ENCODE results near the gene HIC1.

Gene HIC1

DNA sequence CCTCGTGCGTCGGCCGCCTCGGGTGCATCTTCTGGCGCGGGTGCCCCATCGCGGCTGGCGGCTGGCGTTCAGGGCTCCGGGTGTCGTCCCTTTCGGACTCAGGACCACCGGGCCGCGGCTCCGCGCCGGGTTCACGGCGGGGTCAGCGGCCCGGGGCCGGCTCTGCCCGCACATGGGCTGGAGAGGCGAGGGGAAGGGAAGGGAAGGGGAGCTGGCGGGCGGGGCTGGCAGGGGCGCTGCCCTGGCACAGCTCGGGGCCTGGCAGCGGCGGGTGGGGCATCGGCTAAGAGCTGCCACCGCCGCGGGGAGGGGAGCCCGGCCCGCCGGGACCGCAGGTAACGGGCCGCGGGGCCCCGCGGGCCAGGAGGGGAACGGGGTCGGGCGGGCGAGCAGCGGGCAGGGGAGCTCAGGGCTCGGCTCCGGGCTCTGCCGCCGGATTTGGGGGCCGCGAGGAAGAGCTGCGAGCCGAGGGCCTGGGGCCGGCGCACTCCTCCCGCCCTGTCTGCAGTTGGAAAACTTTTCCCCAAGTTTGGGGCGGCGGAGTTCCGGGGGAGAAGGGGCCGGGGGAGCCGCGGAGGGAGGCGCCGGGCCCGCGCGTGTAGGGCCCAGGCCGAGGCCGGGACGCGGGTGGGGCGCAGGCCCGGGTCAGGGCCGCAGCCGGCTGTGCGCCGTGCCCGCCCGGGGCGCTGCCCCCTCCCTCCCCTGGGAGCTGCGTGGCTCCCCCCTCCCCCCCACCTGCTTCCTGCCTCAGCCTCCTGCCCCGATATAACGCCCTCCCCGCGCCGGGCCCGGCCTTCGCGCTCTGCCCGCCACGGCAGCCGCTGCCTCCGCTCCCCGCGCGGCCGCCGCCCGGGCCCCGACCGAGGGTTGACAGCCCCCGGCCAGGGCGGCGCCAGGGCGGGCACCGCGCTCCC, 646 bp downstream of the HIC1 start:
- TF ChIP-seq, protein P1, sequence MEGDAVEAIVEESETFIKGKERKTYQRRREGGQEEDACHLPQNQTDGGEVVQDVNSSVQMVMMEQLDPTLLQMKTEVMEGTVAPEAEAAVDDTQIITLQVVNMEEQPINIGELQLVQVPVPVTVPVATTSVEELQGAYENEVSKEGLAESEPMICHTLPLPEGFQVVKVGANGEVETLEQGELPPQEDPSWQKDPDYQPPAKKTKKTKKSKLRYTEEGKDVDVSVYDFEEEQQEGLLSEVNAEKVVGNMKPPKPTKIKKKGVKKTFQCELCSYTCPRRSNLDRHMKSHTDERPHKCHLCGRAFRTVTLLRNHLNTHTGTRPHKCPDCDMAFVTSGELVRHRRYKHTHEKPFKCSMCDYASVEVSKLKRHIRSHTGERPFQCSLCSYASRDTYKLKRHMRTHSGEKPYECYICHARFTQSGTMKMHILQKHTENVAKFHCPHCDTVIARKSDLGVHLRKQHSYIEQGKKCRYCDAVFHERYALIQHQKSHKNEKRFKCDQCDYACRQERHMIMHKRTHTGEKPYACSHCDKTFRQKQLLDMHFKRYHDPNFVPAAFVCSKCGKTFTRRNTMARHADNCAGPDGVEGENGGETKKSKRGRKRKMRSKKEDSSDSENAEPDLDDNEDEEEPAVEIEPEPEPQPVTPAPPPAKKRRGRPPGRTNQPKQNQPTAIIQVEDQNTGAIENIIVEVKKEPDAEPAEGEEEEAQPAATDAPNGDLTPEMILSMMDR (IDR thresholded peaks at IDR 0.05) = no peak
- H3K4me1 ChIP-seq = peaks cover 0 to 46% (median 36%) of the 10 kb centered on the region in 4 donors
- peak overlapping the region; percentile 65 to 69 for H3K27ac ChIP-seq
- no peak for DNase-seq
- H3K4me3 ChIP-seq = peak overlapping the region; percentile 51 to 60
- H3K27me3 ChIP-seq = peaks cover 0 to 45% of the 10 kb centered on the region in 2 donors
- H3K36me3 ChIP-seq = peaks cover 0 to 31% (median 10%) of the 10 kb centered on the region in 3 donors
- intact Hi-C loops (cut with DNase I; ENCODE audit: low total_unique reads) = loop anchor here (2.0 kb wide), 1 partner anchor 189 kb away; no protein-coding TSS in a partner anchor
- H3K9me3 ChIP-seq = no peaks in the 10 kb centered on the region

DNA sequence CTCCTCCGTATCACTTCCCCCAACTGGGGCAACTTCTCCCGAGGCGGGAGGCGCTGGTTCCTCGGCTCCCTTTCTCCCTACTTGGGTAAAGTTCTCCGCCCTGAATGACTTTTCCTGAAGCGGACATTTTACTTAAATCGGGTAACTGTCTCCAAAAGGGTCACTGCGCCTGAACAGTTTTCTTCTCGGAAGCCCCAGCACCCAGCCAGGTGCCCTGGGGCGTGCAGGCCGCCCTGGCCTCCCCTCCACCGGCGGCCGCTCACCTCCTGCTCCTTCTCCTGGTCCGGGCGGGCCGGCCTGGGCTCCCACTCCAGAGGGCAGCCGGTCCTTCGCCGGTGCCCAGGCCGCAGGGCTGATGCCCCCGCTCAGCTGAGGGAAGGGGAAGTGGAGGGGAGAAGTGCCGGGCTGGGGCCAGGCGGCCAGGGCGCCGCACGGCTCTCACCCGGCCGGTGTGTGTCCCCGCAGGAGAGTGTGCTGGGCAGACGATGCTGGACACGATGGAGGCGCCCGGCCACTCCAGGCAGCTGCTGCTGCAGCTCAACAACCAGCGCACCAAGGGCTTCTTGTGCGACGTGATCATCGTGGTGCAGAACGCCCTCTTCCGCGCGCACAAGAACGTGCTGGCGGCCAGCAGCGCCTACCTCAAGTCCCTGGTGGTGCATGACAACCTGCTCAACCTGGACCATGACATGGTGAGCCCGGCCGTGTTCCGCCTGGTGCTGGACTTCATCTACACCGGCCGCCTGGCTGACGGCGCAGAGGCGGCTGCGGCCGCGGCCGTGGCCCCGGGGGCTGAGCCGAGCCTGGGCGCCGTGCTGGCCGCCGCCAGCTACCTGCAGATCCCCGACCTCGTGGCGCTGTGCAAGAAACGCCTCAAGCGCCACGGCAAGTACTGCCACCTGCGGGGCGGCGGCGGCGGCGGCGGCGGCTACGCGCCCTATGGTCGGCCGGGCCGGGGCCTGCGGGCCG, 1.6 kb downstream of the HIC1 start:
- Histone ChIP-seq H3K9me3 (no peaks in the 10 kb centered on the region), H3K27ac (peak overlapping the region; percentile 55 to 69), H3K36me3 (peaks cover 0 to 40% (median 15%) of the 10 kb centered on the region in 3 donors), H3K27me3 (peaks cover 0 to 36% of the 10 kb centered on the region in 2 donors), H3K4me3 (peak overlapping the region; percentile 51 to 60), H3K4me1 (peaks cover 0 to 37% (median 27%) of the 10 kb centered on the region in 4 donors)
- no peak for DNase-seq
- intact Hi-C loops (cut with DNase I; ENCODE audit: low total_unique reads) = no loop called here
- TF ChIP-seq, protein P1 (IDR thresholded peaks at IDR 0.05) = no peak

DNA sequence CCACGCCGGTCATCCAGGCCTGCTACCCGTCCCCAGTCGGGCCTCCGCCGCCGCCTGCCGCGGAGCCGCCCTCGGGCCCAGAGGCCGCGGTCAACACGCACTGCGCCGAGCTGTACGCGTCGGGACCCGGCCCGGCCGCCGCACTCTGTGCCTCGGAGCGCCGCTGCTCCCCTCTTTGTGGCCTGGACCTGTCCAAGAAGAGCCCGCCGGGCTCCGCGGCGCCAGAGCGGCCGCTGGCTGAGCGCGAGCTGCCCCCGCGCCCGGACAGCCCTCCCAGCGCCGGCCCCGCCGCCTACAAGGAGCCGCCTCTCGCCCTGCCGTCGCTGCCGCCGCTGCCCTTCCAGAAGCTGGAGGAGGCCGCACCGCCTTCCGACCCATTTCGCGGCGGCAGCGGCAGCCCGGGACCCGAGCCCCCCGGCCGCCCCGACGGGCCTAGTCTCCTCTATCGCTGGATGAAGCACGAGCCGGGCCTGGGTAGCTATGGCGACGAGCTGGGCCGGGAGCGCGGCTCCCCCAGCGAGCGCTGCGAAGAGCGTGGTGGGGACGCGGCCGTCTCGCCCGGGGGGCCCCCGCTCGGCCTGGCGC, 2.4 kb downstream of the HIC1 start:
- intact Hi-C loops (cut with DNase I; ENCODE audit: low total_unique reads) = no loop called here

DNA sequence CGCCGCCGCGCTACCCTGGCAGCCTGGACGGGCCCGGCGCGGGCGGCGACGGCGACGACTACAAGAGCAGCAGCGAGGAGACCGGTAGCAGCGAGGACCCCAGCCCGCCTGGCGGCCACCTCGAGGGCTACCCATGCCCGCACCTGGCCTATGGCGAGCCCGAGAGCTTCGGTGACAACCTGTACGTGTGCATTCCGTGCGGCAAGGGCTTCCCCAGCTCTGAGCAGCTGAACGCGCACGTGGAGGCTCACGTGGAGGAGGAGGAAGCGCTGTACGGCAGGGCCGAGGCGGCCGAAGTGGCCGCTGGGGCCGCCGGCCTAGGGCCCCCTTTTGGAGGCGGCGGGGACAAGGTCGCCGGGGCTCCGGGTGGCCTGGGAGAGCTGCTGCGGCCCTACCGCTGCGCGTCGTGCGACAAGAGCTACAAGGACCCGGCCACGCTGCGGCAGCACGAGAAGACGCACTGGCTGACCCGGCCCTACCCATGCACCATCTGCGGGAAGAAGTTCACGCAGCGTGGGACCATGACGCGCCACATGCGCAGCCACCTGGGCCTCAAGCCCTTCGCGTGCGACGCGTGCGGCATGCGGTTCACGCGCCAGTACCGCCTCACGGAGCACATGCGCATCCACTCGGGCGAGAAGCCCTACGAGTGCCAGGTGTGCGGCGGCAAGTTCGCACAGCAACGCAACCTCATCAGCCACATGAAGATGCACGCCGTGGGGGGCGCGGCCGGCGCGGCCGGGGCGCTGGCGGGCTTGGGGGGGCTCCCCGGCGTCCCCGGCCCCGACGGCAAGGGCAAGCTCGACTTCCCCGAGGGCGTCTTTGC, 3.1 kb downstream of the HIC1 start:
- DNase-seq = no peak
- H3K36me3 ChIP-seq = peaks cover 3 to 55% (median 21%) of the 10 kb centered on the region in 3 donors
- peak overlapping the region; percentile 32 to 58 for H3K27ac ChIP-seq
- peaks cover 0 to 28% of the 10 kb centered on the region in 2 donors for H3K27me3 ChIP-seq
- TF ChIP-seq, protein P1 (IDR thresholded peaks at IDR 0.05) = no peak
- intact Hi-C loops (cut with DNase I; ENCODE audit: low total_unique reads) = no loop called here
- H3K4me1 ChIP-seq = peaks cover 0 to 42% (median 28%) of the 10 kb centered on the region in 4 donors
- no peaks in the 10 kb centered on the region for H3K9me3 ChIP-seq
- H3K4me3 ChIP-seq = peak overlapping the region in 1 of 2 donors; percentile 60

More for the DNA sequence above, 2.4 kb downstream of the HIC1 start:
- TF ChIP-seq, protein P1 (IDR thresholded peaks at IDR 0.05) = no peak
- Histone ChIP-seq H3K4me1 (peaks cover 0 to 35% (median 25%) of the 10 kb centered on the region in 4 donors), H3K4me3 (peak overlapping the region; percentile 51 to 60), H3K27me3 (peaks cover 0 to 30% of the 10 kb centered on the region in 2 donors), H3K27ac (no peak overlapping the region), H3K9me3 (no peaks in the 10 kb centered on the region), H3K36me3 (peaks cover 0 to 48% (median 16%) of the 10 kb centered on the region in 3 donors)
- no peak for DNase-seq
